SU-DHL-6 (cell line): ENCODE data around the gene KCTD18.
A peak's percentile ranks its signal among the peaks of the same experiment; 100 is the strongest.

Experiments
- H2AFZ ChIP-seq: fragments of 200-600 bp; sonication (generic); 2 replicates; pipeline ENCODE4 v1.6.1; 2014; ENCODE audit warnings: low read depth, mild to moderate bottlenecking, moderate library complexity, mixed read lengths, antibody characterized with exemption, low read length; ENCODE audit not compliant: severe bottlenecking
- H3F3A ChIP-seq: fragments of 200-600 bp; shearing (Covaris generic); 2 replicates; pipeline ENCODE4 v1.6.0; 2016; ENCODE audit warnings: antibody characterized with exemption, mild to moderate bottlenecking; ENCODE audit not compliant: insufficient read depth
- H3K27ac ChIP-seq: fragments of 200-600 bp; sonication (generic); 2 replicates; pipeline ENCODE4 v1.5.1; 2016; ENCODE audit warnings: low read depth, mild to moderate bottlenecking, low read length, moderate library complexity, mixed read lengths
- H3K27me3 ChIP-seq: fragments of 200-600 bp; sonication (generic), shearing (Covaris generic); 2 replicates; pipeline ENCODE4 v1.6.0; 2014; ENCODE audit warnings: mild to moderate bottlenecking, low read length
- H3K36me3 ChIP-seq: fragments of 200-600 bp; sonication (generic); 2 replicates; pipeline ENCODE4 v1.6.1; 2014; ENCODE audit warnings: mild to moderate bottlenecking, low read length, mixed read lengths
- H3K4me2 ChIP-seq: fragments of 300-600, 200-600 bp; shearing (Covaris generic), sonication (generic); 2 replicates; pipeline ENCODE4 v1.6.0; 2014; ENCODE audit warnings: low read length, low read depth, mild to moderate bottlenecking; ENCODE audit not compliant: poor library complexity, severe bottlenecking
- H3K4me3 ChIP-seq: fragments of 200-600 bp; sonication (generic); 2 replicates; pipeline ENCODE4 v1.5.1; 2014; ENCODE audit warnings: antibody characterized with exemption, low read length, mild to moderate bottlenecking, mixed read lengths; ENCODE audit not compliant: insufficient read depth, poor library complexity, severe bottlenecking
- H3K79me2 ChIP-seq: fragments of 200-600 bp; sonication (generic); 2 replicates; pipeline ENCODE4 v1.6.1; 2014; ENCODE audit warnings: mild to moderate bottlenecking, low read length, moderate library complexity; ENCODE audit not compliant: insufficient read depth
- H3K9ac ChIP-seq: fragments of 200-600 bp; sonication (generic); 2 replicates; pipeline ENCODE4 v1.7.0; 2014; ENCODE audit warnings: mild to moderate bottlenecking, low read length
- H3K9me2 ChIP-seq: fragments of 200-600 bp; sonication (generic); replicated peaks from 2 replicates; pipeline ENCODE4 v1.6.1; 2014; ENCODE audit warnings: low read length; ENCODE audit not compliant: insufficient read depth
- H3K9me3 ChIP-seq: fragments of 200-600 bp; sonication (generic); 2 replicates; pipeline ENCODE4 v1.6.1; 2014; ENCODE audit warnings: low read length, mixed read lengths; ENCODE audit not compliant: insufficient read depth
- H4K20me1 ChIP-seq: fragments of 200-600 bp; sonication (generic); 2 replicates; pipeline ENCODE4 v1.6.1; 2014; ENCODE audit warnings: low read depth, mild to moderate bottlenecking, antibody characterized with exemption, low read length, moderate library complexity, mixed read lengths
- CTCF ChIP-seq: fragments of 200-600 bp; sonication (generic); IDR thresholded peaks from one replicate; pipeline ENCODE4 v1.5.1; 2017; ENCODE audit warnings: antibody characterized with exemption, mild to moderate bottlenecking, low read length, moderate library complexity; ENCODE audit not compliant: insufficient read depth, poor library complexity, severe bottlenecking
- EZH2phosphoT487 ChIP-seq: fragments of 200-600 bp; sonication (generic), shearing (Covaris generic); conservative IDR thresholded peaks from 2 replicates; pipeline ENCODE4 v1.6.1; 2018; ENCODE audit warnings: mild to moderate bottlenecking, antibody characterized with exemption, low read length, moderate library complexity, mixed read lengths

The KCTD18 gene

GRCh38 chr2:200471324-200471848 is 38.5 kb downstream of the KCTD18 start:
- H3K79me2 ChIP-seq = no peaks in the 10 kb centered on the region
- no peak overlapping the region for H3K4me2 ChIP-seq
- no peaks in the 10 kb centered on the region for H4K20me1 ChIP-seq
- no peak overlapping the region for H2AFZ ChIP-seq
- no peak overlapping the region for H3K9ac ChIP-seq
- TF ChIP-seq EZH2phosphoT487 (no peak), CTCF (peak; percentile 44)
- no peaks in the 10 kb centered on the region for H3F3A ChIP-seq
- H3K36me3 ChIP-seq = no peaks in the 10 kb centered on the region
- H3K27me3 ChIP-seq = no peaks in the 10 kb centered on the region
- no peaks in the 10 kb centered on the region for H3K9me2 ChIP-seq
- H3K9me3 ChIP-seq = no peaks in the 10 kb centered on the region
- no peak overlapping the region for H3K27ac ChIP-seq
- no peak overlapping the region for H3K4me3 ChIP-seq

- Histone ChIP-seq H3F3A (no peaks in the 10 kb centered on the region), H3K9me3 (no peaks in the 10 kb centered on the region), H3K27me3 (no peaks in the 10 kb centered on the region), H3K9ac (no peak overlapping the region), H4K20me1 (no peaks in the 10 kb centered on the region), H3K36me3 (no peaks in the 10 kb centered on the region), H3K27ac (no peak overlapping the region), H3K79me2 (no peaks in the 10 kb centered on the region), H2AFZ (no peak overlapping the region), H3K4me3 (no peak overlapping the region), H3K9me2 (no peaks in the 10 kb centered on the region), H3K4me2 (no peak overlapping the region)
- TF ChIP-seq CTCF (no peak), EZH2phosphoT487 (no peak)
Measured at GRCh38 chr2:200470230-200470629, 39.6 kb downstream of the KCTD18 start.

GRCh38 chr2:200469708-200470211 is 40.1 kb downstream of the KCTD18 start:
- Histone ChIP-seq H3K27me3 (no peaks in the 10 kb centered on the region), H3F3A (no peaks in the 10 kb centered on the region), H2AFZ (no peak overlapping the region), H3K9me3 (no peaks in the 10 kb centered on the region), H3K79me2 (no peaks in the 10 kb centered on the region), H3K4me2 (no peak overlapping the region), H4K20me1 (no peaks in the 10 kb centered on the region), H3K9ac (no peak overlapping the region), H3K9me2 (no peaks in the 10 kb centered on the region), H3K36me3 (no peaks in the 10 kb centered on the region), H3K4me3 (no peak overlapping the region), H3K27ac (no peak overlapping the region)
- no peak for TF ChIP-seq CTCF
- no peak for TF ChIP-seq EZH2phosphoT487
